Central memory CD8-positive, alpha-beta T cell (primary cell): ENCODE results near the gene TTC28.

Experiments used
- ATAC-seq: fragments of 150-1000 bp; cut with Tn5 transposase; replicated peaks from 2 replicates; pipeline ENCODE4 v1.10.0; 2022; ENCODE audit warnings: mild to moderate bottlenecking, moderate FRiP score, moderate number of reproducible peaks; ENCODE audit not compliant: poor library complexity, severe bottlenecking; ENCODE audit errors: extremely low read depth
- DNase-seq, 2 donors: peaks; one replicate each; pipeline ENCODE4 v3.0.0; 2021; ENCODE audit warnings: low spot score in 2 of 2
- H3K27ac Mint-ChIP-seq: one replicate; pipeline ENCODE4 v1.8.0; 2022; ENCODE audit warnings: low read depth, mild to moderate bottlenecking, moderate library complexity, mixed read lengths
- H3K27me3 Mint-ChIP-seq: one replicate; pipeline ENCODE4 v1.8.0; 2022; ENCODE audit warnings: mixed read lengths
- H3K36me3 Mint-ChIP-seq: one replicate; pipeline ENCODE4 v1.8.0; 2022; ENCODE audit warnings: mild to moderate bottlenecking, moderate library complexity, mixed read lengths; ENCODE audit not compliant: insufficient read depth
- H3K4me1 Mint-ChIP-seq: one replicate; pipeline ENCODE4 v1.8.0; 2022; ENCODE audit warnings: mixed read lengths
- H3K4me3 Mint-ChIP-seq: one replicate; pipeline ENCODE4 v1.8.0; 2022; ENCODE audit warnings: mild to moderate bottlenecking, moderate library complexity, mixed read lengths
- H3K9me3 Mint-ChIP-seq: one replicate; pipeline ENCODE4 v1.8.0; 2022; ENCODE audit warnings: mixed read lengths

TTC28 gene

DNA sequence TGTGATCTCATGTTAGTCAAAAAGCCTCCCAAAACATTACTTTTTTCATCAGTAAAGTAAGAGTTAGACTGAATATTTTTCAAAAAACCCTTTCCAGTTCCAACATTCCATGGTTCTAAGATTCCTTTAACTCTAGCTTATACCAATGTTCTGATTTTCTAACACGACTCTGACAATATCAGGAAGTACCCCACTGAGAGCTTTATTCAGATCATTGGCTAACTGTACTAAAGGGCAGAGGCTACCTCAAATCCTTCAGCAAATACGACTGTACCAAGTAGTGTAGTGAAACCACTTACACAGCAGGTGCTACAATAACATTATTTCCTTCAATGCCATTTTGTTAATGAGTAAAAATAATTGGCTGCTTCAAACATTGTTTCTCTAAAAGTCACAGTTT is 547.2 kb downstream of the TTC28 start:
- DNase-seq = no peak
- ATAC-seq = no peak
- Mint-ChIP-seq H3K9me3 (no peaks in the 10 kb centered on the region), H3K27me3 (peaks cover 43% of the 10 kb centered on the region), H3K27ac (no peak overlapping the region), H3K4me1 (no peaks in the 10 kb centered on the region), H3K4me3 (no peak overlapping the region), H3K36me3 (no peaks in the 10 kb centered on the region)

DNA sequence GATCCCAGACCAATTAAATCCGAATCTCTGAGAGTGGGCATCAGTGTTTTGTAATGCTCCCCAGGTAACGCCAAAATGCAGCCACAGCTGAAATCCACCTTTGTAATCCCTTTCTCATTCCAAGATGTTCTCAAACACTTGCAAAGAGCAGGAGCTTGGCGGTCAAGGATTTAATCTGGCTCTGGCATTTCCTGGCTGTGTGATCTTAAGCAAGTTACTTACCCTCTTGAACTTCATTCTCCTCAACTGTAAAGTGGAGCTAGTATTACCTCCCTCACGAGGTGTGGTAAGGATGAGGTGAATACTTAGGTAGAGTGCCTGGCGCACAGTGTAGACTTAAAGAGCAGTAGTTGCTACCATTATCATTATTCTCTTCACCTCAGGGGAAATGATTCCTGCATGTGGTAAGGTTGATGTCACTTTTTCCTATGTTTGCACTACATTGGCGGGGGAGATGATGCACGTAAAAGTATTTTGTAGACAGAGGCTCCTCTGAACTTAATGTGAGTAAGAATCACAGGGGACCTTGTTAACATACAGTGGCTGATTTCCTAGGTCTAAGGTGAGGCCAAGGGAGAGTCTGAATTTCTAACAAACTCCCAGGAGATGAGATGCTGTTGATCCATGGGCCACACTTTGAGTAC is 550.2 kb downstream of the TTC28 start:
- DNase-seq = no peak
- H3K4me1 Mint-ChIP-seq = no peaks in the 10 kb centered on the region
- no peak overlapping the region for H3K4me3 Mint-ChIP-seq
- H3K27me3 Mint-ChIP-seq = peaks cover 44% of the 10 kb centered on the region
- H3K9me3 Mint-ChIP-seq = no peaks in the 10 kb centered on the region
- no peak overlapping the region for H3K27ac Mint-ChIP-seq
- H3K36me3 Mint-ChIP-seq = no peaks in the 10 kb centered on the region
- no peak for ATAC-seq

- H3K27ac Mint-ChIP-seq = no peak overlapping the region
- DNase-seq (no peak), ATAC-seq (no peak)
- peaks cover 50% of the 10 kb centered on the region for H3K27me3 Mint-ChIP-seq
- no peaks in the 10 kb centered on the region for H3K9me3 Mint-ChIP-seq
- no peak overlapping the region for H3K4me3 Mint-ChIP-seq
- no peaks in the 10 kb centered on the region for H3K36me3 Mint-ChIP-seq
- no peaks in the 10 kb centered on the region for H3K4me1 Mint-ChIP-seq
Observed at GRCh38 chr22:28128827-28129226, 550.8 kb downstream of the TTC28 start.

- H3K9me3 Mint-ChIP-seq = no peaks in the 10 kb centered on the region
- no peak overlapping the region for H3K27ac Mint-ChIP-seq
- DNase-seq (no peak), ATAC-seq (no peak)
- peaks cover 42% of the 10 kb centered on the region for H3K27me3 Mint-ChIP-seq
- no peaks in the 10 kb centered on the region for H3K4me1 Mint-ChIP-seq
- no peak overlapping the region for H3K4me3 Mint-ChIP-seq
- no peaks in the 10 kb centered on the region for H3K36me3 Mint-ChIP-seq
Observed at GRCh38 chr22:28125799-28126198, 553.8 kb downstream of the TTC28 start.

- ATAC-seq (no peak), DNase-seq (no peak)
- Mint-ChIP-seq H3K27ac (no peak overlapping the region), H3K27me3 (peaks cover 31% of the 10 kb centered on the region), H3K36me3 (no peaks in the 10 kb centered on the region), H3K4me1 (no peaks in the 10 kb centered on the region), H3K4me3 (no peak overlapping the region), H3K9me3 (no peaks in the 10 kb centered on the region)
Observed at GRCh38 chr22:28123989-28124766, 555.5 kb downstream of the TTC28 start.

DNA sequence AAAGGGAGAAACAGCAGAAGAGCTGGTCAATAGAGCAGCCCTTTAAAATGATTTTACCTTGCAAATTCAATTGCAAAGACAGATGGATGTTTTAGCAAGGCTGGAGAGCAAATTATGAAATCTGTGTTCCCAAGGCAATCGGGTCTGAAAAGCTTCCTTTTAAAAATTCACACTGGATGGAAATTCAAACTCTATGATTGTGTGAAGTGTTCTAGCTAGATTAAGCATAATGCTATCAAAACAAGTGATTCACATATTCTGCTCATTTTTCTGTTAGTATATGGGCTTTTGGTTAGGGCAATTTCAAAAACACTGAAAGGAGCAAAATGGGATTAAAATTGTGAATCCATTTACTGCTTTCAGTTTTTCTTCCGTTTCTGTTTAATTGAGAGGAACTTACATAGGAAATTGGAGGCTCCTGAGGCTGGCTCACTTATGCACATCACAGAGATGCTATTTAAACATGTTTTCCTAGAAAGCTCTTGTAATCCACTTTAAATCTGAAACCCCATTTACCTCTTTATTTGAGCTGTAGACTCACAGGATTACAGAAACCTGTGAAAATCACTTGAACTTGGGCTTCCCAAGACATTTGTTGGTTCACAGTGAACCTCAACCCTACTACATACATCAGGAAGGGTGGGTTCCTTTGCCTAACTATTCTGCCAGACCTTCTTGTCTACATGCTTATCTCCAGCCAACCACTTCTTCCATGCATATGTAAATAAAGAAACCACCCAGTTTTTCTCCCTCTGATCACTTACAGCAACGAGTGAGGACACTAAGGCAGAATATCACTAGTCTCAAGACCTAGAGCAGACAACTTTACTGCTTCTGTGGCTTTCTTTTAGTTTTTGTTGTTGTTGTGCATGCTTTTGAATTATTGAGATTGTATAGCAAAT is 558.7 kb downstream of the TTC28 start:
- H3K27ac Mint-ChIP-seq = no peak overlapping the region
- no peaks in the 10 kb centered on the region for H3K4me1 Mint-ChIP-seq
- no peak overlapping the region for H3K4me3 Mint-ChIP-seq
- peaks cover 42% of the 10 kb centered on the region for H3K27me3 Mint-ChIP-seq
- H3K36me3 Mint-ChIP-seq = peaks cover 2% of the 10 kb centered on the region
- no peak for ATAC-seq
- H3K9me3 Mint-ChIP-seq = no peaks in the 10 kb centered on the region
- no peak for DNase-seq

- Mint-ChIP-seq H3K4me3 (no peak overlapping the region), H3K36me3 (peaks cover 2% of the 10 kb centered on the region), H3K9me3 (no peaks in the 10 kb centered on the region), H3K27ac (no peak overlapping the region), H3K4me1 (no peaks in the 10 kb centered on the region), H3K27me3 (peaks cover 43% of the 10 kb centered on the region)
- ATAC-seq (no peak), DNase-seq (no peak)
Observed at GRCh38 chr22:28118957-28119631, 560.5 kb downstream of the TTC28 start.

GRCh38 chr22:28116219-28116673 is 563.4 kb downstream of the TTC28 start:
- Mint-ChIP-seq H3K27ac (no peak overlapping the region), H3K9me3 (no peaks in the 10 kb centered on the region), H3K27me3 (peaks cover 19% of the 10 kb centered on the region), H3K4me3 (no peak overlapping the region), H3K36me3 (peaks cover 2% of the 10 kb centered on the region), H3K4me1 (no peaks in the 10 kb centered on the region)
- no peak for DNase-seq
- ATAC-seq = no peak

GRCh38 chr22:28115426-28115825 is 564.2 kb downstream of the TTC28 start:
- Mint-ChIP-seq H3K36me3 (peaks cover 2% of the 10 kb centered on the region), H3K4me3 (no peak overlapping the region), H3K27ac (no peak overlapping the region), H3K9me3 (no peaks in the 10 kb centered on the region), H3K4me1 (no peaks in the 10 kb centered on the region), H3K27me3 (peaks cover 19% of the 10 kb centered on the region)
- DNase-seq (no peak), ATAC-seq (no peak)

DNA sequence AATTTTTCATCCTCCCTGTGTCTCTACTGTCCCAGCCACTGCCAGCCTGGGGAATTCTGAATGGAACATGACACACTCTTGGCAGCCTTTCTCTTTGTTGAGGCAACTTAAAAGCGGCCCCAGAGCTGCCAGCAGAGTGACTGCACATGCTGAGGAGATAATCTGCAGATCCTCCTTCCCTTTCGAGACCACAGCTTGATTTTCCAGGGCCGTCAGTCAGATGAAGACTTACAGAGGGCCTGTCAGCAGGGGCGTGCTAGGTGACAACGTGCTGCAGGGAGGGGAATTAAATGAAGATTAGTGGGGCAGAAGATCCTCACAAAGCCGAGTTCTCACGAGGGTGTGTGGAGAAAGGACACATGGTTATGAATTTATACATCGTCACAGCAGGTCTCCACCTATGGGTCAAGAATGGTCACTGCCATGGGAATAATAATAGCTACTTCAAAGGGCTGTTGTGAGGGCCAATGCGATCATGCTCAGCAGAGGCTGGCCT is 567.0 kb downstream of the TTC28 start:
- H3K4me3 Mint-ChIP-seq = no peak overlapping the region
- H3K27me3 Mint-ChIP-seq = peaks cover 19% of the 10 kb centered on the region
- peaks cover 2% of the 10 kb centered on the region for H3K36me3 Mint-ChIP-seq
- no peak overlapping the region for H3K27ac Mint-ChIP-seq
- H3K4me1 Mint-ChIP-seq = no peaks in the 10 kb centered on the region
- H3K9me3 Mint-ChIP-seq = no peaks in the 10 kb centered on the region
- no peak for ATAC-seq
- DNase-seq = no peak

DNA sequence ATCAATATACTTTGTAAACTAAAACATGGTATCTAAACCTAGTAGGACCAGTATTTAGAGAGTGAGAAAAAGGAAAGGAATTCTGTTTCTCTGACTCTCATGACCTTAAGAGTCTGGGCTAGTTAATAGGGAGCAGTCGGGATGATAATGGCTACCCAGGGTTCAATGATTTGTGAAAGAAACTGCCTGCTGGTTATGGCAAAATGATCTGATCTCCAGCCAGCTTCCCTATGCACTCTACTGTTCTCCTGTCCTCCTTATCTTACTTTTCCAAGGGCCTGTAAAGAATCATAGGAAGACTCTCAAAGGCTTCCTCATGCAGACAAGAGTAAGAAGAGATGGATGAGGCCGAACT is 567.5 kb downstream of the TTC28 start:
- no peaks in the 10 kb centered on the region for H3K4me1 Mint-ChIP-seq
- no peak overlapping the region for H3K27ac Mint-ChIP-seq
- H3K36me3 Mint-ChIP-seq = peaks cover 2% of the 10 kb centered on the region
- no peak overlapping the region for H3K4me3 Mint-ChIP-seq
- peaks cover 17% of the 10 kb centered on the region for H3K27me3 Mint-ChIP-seq
- DNase-seq (no peak), ATAC-seq (no peak)
- no peaks in the 10 kb centered on the region for H3K9me3 Mint-ChIP-seq

GRCh38 chr22:28111501-28112189 is 568.0 kb downstream of the TTC28 start:
- H3K27me3 Mint-ChIP-seq = peaks cover 12% of the 10 kb centered on the region
- DNase-seq = no peak
- H3K9me3 Mint-ChIP-seq = no peaks in the 10 kb centered on the region
- ATAC-seq = no peak
- no peak overlapping the region for H3K27ac Mint-ChIP-seq
- H3K4me1 Mint-ChIP-seq = no peaks in the 10 kb centered on the region
- H3K36me3 Mint-ChIP-seq = peaks cover 2% of the 10 kb centered on the region
- H3K4me3 Mint-ChIP-seq = no peak overlapping the region
